GM21737 (cell line): ENCODE data around the gene TKTL2.
A peak's percentile ranks its signal among the peaks of the same experiment; 100 is the strongest.

Experiments
- ATAC-seq: cut with Tn5 transposase; IDR thresholded peaks from one replicate; pipeline ENCODE4 v1.9.1; 2021; ENCODE audit warnings: mild to moderate bottlenecking, moderate library complexity; ENCODE audit not compliant: unreplicated experiment

TKTL2 gene, protein sequence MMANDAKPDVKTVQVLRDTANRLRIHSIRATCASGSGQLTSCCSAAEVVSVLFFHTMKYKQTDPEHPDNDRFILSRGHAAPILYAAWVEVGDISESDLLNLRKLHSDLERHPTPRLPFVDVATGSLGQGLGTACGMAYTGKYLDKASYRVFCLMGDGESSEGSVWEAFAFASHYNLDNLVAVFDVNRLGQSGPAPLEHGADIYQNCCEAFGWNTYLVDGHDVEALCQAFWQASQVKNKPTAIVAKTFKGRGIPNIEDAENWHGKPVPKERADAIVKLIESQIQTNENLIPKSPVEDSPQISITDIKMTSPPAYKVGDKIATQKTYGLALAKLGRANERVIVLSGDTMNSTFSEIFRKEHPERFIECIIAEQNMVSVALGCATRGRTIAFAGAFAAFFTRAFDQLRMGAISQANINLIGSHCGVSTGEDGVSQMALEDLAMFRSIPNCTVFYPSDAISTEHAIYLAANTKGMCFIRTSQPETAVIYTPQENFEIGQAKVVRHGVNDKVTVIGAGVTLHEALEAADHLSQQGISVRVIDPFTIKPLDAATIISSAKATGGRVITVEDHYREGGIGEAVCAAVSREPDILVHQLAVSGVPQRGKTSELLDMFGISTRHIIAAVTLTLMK

DNA sequence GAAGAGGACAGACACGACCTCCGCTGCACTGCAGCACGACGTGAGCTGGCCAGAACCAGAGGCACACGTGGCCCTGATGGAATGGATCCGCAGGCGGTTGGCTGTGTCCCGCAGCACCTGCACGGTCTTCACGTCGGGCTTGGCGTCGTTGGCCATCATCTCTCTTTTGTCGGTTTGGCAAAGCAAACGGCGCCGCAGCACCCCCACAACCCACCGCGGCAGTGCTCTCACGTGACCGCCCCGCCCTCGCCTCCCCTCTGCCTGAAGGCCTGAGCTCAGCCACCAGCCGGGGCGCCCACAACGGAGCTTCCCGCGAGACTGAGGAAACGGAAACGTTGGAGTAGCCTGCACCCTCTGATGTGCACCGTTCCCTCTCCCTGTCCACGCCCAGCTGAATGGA is at the start of gene TKTL2:
Gene TKTL2, minus strand, starts transcription at position 179 of the 400 bp plus-strand sequence. Its CDS starts 20 bp downstream, at position 159.
- no peak for ATAC-seq

DNA sequence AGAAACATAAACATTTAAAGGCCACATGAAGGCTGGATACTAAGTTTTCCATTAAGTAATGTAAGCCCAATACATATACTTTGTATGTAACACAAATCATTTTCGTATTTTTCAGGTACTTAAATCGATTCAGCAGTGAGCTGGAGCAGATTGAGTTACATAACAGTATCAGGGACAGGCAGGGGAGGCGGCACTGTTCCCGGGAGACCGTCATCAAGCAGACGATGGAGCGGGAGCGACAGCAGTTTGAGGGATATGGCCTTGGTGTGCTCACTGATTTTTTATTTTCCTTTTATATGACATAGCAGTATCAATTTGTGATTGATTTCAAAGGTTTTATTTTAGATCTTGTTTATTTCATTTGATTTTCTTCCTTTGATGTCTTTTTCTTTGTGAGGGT is 41.6 kb upstream of the TKTL2 start:
- ATAC-seq, result no peak

DNA sequence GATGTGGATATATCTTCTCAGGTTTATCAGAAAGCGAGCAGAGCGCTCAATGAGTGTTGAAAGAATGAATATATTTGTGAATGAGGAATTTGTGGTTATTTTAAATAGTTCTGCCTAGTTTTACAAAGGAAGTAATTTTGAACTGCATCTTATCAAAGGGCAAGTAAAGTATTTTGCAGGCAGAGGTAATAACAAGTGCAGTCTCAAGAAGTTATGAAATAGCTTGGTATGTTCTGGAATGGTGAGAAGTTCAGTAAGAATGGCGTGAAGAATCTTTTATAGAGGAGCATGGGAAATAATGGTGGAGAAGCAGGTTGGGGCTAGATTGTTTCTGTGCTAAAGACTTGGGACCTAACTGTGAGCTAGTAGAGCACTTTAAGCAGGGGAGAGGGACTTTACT is 31.8 kb upstream of the TKTL2 start:
- no peak for ATAC-seq

- no peak for ATAC-seq
Observed at GRCh38 chr4:163500586-163500985, 27.0 kb upstream of the TKTL2 start.

DNA sequence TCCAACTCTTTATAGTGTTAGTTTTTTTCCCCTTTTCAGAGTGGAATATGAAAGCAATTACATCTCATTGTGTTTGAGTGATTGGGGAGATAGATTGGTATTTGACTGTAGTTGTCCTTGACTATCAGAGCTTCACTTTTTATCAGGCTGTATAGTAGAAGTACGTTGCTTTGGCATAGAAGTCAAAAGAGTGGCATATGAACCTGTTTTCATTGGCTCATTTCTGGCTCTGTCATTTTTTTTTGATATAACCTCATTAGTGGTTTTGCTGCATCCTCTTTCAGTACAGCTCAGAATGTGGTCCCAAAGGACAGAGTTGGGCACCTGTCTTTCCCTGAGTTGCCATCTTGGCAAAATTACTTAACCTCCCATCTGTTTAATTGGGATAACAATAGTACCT is 22.3 kb upstream of the TKTL2 start:
- ATAC-seq, result peak; percentile 32

GRCh38 chr4:163494360-163495241 is 21.0 kb upstream of the TKTL2 start, which contains the start of gene TMA16:
Gene TMA16 (plus strand): TSS chr4:163494690. CDS start chr4:163494802, 112 bp downstream.
- peak; percentile 83 for ATAC-seq

- peak; percentile 23 for ATAC-seq
Observed at GRCh38 chr4:163493643-163494359, 20.2 kb upstream of the TKTL2 start.

- no peak for ATAC-seq
Observed at GRCh38 chr4:163492951-163493504, 19.5 kb upstream of the TKTL2 start.

- no peak for ATAC-seq
Observed at GRCh38 chr4:163489929-163490328, 16.4 kb upstream of the TKTL2 start.

- ATAC-seq, result no peak
Observed at GRCh38 chr4:163486321-163486720, 12.8 kb upstream of the TKTL2 start.

- no peak for ATAC-seq
Observed at GRCh38 chr4:163485589-163485988, 12.0 kb upstream of the TKTL2 start.

- ATAC-seq, result no peak
Observed at GRCh38 chr4:163484906-163485305, 11.4 kb upstream of the TKTL2 start.

DNA sequence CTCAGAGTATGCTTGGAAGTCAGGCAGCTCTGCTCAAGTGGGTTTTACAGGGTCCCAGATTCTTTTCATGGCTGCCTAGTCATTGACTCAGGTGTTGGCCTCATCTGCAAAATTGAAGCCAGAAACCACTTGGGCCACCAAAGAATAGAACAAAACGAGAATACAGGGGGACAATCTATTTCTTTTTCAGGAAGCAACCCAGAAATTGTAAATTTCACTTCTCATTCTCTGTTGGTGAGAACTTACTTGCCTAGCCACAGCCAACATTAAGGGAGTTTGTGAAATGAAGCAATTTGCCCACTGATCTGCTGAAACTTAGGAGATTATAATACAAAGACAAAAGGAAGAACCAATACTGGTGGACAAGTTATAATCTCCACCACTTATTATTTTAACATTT is 8.6 kb upstream of the TKTL2 start:
- ATAC-seq, result peak; percentile 61

- ATAC-seq, result no peak
Observed at GRCh38 chr4:163476761-163477438, 3.3 kb upstream of the TKTL2 start.

GRCh38 chr4:163474027-163474426 is 473 bp upstream of the TKTL2 start:
- ATAC-seq, result no peak

- no peak for ATAC-seq
Observed at GRCh38 chr4:163473130-163473529, 424 bp downstream of the TKTL2 start.

GRCh38 chr4:163470391-163470790 is 3.2 kb downstream of the TKTL2 start:
- ATAC-seq, result no peak

- ATAC-seq, result no peak
Observed at GRCh38 chr4:163467082-163467770, 6.3 kb downstream of the TKTL2 start.

- ATAC-seq, result no peak
Observed at GRCh38 chr4:163462556-163462955, 11.0 kb downstream of the TKTL2 start.
